CMK (cell line): ENCODE results near the gene ODAM.
"Not testable (repeated sequence)": the region's sequence is repeated elsewhere in the genome, so short reads cannot be mapped to it uniquely, and the experiment has no call there.

Source experiments
- DNase-seq: peaks from one replicate; pipeline ENCODE4 v3.0.0-alpha.2; 2010; ENCODE audit warnings: low read depth

ODAM gene, protein sequence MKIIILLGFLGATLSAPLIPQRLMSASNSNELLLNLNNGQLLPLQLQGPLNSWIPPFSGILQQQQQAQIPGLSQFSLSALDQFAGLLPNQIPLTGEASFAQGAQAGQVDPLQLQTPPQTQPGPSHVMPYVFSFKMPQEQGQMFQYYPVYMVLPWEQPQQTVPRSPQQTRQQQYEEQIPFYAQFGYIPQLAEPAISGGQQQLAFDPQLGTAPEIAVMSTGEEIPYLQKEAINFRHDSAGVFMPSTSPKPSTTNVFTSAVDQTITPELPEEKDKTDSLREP

DNA sequence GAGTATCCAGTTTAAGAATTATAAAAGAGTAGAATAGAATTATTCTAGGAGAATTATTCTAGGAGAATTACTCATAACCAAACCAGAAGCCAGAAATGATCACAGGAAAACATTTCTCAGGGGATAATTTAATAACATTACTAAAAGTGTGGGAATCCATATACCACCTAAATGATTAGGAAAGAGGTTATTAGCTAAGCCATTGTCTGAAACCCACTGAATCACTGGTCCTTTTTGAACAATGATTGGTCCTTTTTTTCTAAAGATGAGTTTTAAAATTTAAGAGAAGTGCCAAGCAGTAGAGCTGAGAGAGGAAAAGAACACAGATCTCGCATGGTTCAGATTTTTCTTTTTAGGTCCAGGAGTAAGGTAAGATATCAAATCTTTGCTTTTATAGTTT, at the start of gene ODAM:
Gene ODAM, plus strand, starts transcription at position 301 of the 400 bp plus-strand sequence. CDS start 819 bp downstream, outside the sequence.
- DNase-seq = no peak

DNA sequence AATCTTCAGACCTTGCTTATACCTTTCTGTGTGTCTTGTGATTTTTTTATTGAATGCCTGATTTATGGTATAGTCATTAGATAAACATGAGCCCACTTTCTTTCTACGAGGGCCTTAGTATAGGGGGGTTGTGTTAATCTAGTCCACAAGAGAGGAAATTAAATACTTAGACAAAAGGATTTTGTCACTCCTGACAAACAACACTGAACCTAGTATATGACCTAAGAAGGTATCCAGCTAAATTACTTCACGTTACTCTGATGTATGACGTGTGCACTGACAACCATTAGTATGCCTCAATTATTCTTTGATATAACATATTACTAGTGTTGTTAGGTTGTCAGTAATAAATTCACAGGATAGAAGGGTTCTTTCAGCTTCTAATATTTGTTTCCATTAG, 44.3 kb upstream of the ODAM start:
- DNase-seq = no peak

DNA sequence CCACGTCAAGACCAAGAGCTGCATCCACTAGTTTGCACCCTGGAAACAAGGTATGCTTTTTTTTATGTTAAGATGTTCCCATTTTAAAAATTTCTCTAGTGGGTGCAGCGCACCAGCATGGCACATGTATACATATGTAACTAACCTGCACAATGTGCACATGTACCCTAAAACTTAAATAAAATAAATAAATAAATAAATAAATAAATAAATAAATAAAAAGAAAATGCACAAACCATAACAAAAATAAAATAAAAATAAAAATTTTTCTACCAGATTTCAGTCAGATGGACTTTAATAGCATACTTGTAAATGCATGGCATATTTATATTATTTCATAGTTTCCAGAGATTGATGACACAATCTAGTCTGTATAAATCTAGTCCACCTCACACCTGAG, 43.4 kb upstream of the ODAM start:
- DNase-seq = no peak

DNA sequence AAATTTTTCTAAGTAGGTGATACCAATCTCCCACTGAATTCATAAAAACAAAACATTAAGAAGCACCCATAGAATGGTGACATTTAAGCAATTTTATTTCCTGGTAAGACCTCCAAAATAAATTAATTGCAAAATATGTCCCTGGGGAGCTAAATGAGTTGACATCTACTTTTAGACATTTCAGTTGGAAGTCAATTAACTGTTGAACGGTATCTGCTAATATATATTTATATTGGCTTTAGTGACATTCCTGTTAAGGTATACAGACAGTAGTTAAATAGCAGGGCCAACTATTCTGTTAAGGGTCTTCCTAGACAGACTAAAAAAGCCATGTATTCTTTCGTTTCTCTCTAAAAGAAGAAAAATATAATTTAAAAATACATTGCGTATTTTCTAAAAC, 41.6 kb upstream of the ODAM start, which contains the start of gene PRR27:
Gene PRR27, plus strand, starts transcription at position 301 of the 400 bp plus-strand sequence. CDS start 139 bp downstream, outside the sequence.
- DNase-seq = no peak

DNA sequence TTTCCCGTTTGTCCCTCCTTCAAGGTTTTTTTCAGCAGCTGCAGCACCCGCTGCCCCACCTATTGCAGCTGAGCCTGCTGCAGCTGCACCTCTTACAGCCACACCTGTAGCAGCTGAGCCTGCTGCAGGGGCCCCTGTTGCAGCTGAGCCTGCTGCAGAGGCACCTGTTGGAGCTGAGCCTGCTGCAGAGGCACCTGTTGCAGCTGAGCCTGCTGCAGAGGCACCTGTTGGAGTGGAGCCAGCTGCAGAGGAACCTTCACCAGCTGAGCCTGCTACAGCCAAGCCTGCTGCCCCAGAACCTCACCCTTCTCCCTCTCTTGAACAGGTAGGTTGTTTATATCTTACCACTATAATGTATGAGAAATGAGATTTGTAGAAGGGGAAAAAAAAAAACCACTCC, 36.9 kb upstream of the ODAM start:
- DNase-seq = no peak

- DNase-seq = no peak
Measured at GRCh38 chr4:70177090-70177489, 18.4 kb upstream of the ODAM start.

DNA sequence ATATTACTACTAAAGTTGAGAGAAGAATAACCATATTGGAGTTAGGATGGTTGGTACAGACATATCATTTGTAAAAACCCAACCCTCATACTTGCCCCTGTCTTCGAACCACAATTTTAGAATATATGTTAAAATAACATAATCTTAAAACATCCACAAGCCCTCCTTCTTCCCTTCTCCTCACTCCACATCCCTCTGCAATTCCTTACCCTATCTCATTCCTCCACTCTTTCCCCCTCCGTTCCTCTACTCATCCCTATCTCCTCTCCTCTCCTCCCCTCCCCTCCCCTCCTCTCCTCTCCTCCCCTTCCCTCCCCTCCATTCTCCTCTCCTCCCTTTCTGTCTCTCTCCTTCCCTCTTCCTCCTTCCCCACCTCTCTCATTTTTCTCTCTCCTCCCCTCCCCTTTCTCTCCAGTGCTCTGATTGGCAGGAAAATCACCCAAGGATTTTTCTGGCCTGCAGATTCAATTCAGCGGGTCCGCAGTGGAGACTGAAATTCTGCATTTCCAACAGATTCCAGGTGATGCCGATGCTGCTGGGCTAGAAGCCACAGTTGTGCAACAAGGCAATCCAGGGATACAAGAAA, 17.4 kb upstream of the ODAM start:
- no peak for DNase-seq

DNA sequence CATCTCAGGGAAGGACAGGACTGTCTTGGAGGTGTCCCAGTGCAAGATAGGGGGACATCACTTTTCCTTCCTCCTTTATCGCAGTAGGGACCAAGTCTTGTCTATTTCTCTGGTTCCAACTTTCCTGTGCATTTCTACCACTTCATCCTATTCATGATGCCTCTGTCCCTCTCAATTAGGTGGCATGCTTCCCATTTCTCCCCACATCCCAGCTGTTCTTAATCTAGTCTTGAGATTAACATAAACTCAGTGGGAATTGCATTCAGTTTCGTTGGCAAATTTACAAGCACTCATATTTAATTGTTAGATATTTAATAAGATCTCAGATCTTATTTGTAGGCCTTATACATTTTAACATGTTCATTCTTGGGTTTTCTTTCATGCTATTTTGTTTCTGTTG, 15.7 kb upstream of the ODAM start:
- DNase-seq = no peak

GRCh38 chr4:70181864-70182263, 13.7 kb upstream of the ODAM start:
- DNase-seq = no peak

DNA sequence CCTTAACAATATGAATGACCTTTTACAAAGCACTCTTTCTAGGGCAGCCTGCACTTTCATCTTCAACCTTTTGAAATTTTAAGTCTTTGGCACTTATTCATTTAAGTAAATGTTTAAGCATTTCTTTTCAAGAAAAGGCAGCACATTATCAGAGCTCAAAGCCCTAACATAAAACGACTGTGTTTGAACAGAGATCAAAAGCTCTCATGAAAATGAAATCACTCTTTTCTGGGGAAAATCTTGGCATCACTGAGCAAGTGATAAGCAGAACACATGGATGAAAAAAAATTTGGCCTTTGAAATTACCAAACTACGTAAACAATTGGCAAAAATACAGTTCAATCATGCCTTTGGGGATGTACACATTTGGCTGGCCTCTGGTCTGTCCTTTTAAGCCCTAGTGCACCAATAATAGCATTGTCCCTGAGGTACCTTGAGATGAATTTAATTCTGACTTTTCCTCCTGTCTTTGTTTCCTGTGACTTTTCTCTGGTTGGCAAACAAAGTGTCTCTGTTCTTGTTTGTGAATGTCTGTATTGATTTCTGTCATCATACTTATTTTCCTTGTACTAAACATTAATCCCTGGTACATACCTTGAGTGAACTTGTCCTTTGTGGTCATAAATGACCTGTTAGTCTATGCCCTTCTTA, 12.9 kb upstream of the ODAM start:
- no peak for DNase-seq

GRCh38 chr4:70183168-70183939, 12.2 kb upstream of the ODAM start:
- DNase-seq = peak; percentile 12

GRCh38 chr4:70183940-70184246, 11.6 kb upstream of the ODAM start:
- no peak for DNase-seq

- DNase-seq = no peak
Measured at GRCh38 chr4:70187216-70187615, 8.3 kb upstream of the ODAM start.

DNA sequence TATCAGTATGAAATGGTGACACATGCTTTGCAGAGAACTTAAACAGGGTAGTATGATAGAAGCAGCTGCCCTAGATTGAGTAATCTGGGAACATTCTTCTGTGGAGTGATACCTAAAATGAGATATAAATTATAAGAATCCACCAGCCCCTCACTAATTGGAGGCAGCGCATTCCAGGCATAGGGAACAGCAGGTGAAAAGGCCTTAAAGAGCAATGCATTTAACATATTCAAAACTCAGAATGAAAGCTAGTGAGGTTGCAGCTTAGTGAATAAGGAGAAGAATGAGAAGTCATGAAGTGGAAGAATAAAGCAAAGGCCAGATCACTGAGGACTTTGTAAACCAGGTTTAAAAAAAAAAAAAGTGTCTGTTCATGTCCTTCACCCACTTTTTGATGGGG, 4.9 kb upstream of the ODAM start:
- DNase-seq = no peak

GRCh38 chr4:70191647-70192046, 3.9 kb upstream of the ODAM start:
- no peak for DNase-seq

DNA sequence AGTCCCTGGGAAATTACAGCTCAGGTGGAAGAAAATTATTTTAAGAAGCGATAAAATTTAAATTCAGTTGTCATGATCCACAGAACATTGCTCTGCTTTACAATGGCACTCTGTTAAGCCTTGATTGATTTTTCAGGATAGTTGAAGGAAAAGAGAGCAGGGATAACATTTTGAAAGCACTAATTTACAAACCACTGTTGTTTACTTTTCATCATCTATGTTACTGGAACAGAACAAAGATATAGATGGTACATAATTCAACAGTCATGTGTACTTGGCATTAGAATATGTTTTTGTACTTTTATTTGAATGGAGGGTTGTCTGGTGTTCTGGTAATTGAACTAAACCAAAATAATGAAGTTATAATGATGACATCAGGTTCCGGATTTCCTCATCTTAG, 2.6 kb upstream of the ODAM start:
- no peak for DNase-seq

GRCh38 chr4:70196857-70197256, 1.3 kb downstream of the ODAM start:
- no peak for DNase-seq

GRCh38 chr4:70197842-70198241, 2.3 kb downstream of the ODAM start:
- no peak for DNase-seq

GRCh38 chr4:70203601-70204000, 8.1 kb downstream of the ODAM start:
- no peak for DNase-seq

- not testable (repeated sequence) for DNase-seq
Measured at GRCh38 chr4:70212752-70213151, 17.2 kb downstream of the ODAM start.

DNA sequence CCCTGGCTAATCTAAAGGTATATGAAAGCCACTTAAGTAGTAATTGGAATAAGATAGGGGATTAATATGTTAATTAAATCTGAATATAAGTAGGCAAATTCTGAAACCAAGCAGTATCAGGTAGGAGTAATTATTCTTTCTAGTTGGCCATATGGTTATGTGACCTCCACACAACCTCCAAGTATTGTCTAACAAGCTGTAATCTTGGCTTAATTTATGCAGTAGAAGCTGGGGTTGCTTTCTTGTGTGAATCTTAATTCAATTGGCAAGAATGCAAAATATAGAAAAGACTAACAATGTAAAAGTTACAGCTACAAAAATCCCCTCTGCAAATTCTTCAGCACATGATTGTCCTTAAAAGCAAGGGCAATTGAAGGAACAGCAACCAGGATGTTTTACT, 20.6 kb downstream of the ODAM start:
- DNase-seq = not testable (repeated sequence)

- DNase-seq = not testable (repeated sequence)
Measured at GRCh38 chr4:70216550-70216949, 21.0 kb downstream of the ODAM start.

DNA sequence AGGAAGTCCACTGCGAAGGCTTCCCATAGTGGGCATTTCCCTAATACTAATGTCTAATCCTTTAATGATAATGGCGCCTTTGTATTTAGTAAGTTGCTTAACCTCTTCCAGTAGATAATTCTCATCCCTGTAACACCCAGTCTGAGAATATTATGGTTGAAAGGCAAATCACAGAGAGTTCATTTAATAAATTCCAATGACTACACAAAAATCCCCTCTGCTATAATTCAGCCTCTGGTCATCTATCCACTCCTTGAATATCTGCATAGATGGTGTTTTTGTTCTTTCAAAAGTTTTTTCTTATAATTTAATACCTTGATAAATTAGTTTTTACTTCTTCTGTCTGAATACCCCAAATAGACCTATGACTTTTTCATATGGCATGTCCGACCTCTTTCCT, 25.9 kb downstream of the ODAM start:
- DNase-seq = not testable (repeated sequence)
